RPMI7951 (cell line): ENCODE measurements around the gene SMARCD1. TPM values are rescaled to one million over a fixed set of nuclear protein-coding genes. Genes with fewer than 3 reads are reported as not detected.

Experiments
- DNase-seq: peaks from one replicate; pipeline ENCODE4 v3.0.0-alpha.2; 2012; ENCODE audit warnings: low read depth
- total RNA-seq: library from RNA; depleted of rRNA; stranded (reverse); fragments of >200 nt; shearing (Covaris generic); gene quantifications from 2 replicates; pipeline ENCODE4 v1.2.3, GENCODE V29; 2014; rRNA removed

SMARCD1 gene
- total RNA-seq: 35.9 and 41.8 TPM in 2 replicates

- peak; percentile 87 for DNase-seq
These were observed at the start of gene SMARCD1 for GRCh38 chr12:50084775-50085614. Gene SMARCD1, plus strand, starts transcription at chr12:50085342. Its CDS starts 28 bp downstream, at chr12:50085370.

- no peak for DNase-seq
These were observed 46.8 kb upstream of the SMARCD1 start for GRCh38 chr12:50038336-50038735.

DNA sequence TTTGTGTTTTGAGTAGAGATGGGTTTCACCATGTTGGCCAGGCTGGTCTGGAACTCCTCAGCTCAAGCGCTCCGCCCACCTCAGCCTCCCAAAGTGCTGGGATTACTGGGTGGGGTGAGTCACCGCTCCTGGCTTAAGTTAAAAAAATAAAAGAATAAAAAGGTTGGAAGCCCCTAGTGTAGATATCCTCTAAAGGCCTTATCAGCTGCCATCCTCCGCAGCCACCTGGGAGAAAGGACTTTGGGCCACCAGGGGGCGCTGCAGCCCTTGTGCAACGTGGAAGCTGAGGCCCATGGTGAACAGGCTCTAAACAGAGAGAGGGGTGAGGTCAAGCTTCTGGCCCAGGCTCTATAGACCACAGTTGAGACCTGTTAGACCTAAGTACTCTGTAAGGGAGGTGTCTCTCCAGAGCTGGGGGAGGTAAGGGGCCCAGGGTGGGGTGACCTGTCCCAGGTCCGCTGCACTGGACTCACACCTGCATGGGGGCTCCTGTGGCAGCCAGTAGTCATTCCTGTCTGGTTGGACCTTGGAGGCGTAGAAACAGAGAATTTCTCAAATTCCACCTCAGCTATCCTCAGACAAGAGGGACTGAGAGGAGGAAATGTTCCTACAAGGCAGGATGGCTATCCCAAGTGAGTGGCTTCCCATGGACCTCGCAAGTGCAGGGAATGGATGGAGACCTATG is 45.8 kb upstream of the SMARCD1 start:
- DNase-seq: peak; percentile 58

- DNase-seq: no peak
These were observed 44.5 kb upstream of the SMARCD1 start for GRCh38 chr12:50040657-50041056.

- DNase-seq: no peak
These were observed 43.9 kb upstream of the SMARCD1 start for GRCh38 chr12:50041062-50041860.

DNA sequence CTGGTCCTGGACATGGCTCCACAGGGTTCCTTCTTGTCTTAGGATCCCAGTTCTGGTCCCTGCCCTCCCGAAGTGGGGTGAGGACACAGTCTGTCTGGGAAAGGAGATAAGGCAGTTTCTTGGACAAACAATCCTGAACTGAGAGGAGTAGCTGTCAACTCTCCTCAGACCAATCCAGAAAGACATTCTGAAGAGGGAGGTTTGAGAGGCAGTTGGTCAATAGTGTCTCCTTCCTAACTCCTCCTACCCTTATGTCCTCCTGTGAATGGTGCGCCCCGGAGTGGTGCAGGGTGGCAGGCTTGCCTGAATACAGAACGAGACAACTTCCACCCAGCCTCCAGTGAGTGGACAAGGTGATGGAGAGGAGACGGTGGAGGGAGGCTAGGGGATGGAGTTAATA is 43.2 kb upstream of the SMARCD1 start:
- DNase-seq: no peak

DNA sequence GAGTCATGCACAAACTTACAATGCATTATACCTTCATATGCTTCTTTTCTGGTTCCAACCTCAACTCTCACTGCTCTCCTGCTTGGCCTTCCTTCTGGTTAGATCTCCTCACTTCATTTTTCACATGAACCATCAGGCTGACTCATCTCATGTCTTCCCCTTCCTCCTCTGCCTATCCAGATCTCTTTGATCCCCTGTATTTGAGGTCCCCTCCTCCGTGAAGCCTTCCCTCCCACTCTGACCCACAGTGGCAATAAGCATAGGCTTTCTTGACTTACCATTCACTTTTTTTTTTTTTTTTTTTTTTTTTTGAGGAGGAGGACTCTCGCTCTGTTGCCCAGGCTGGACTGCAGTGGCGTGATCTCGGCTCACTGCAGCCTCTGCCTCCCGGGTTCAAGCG is 42.4 kb upstream of the SMARCD1 start:
- DNase-seq: no peak

- no peak for DNase-seq
These were observed 41.8 kb upstream of the SMARCD1 start for GRCh38 chr12:50043308-50043707.

DNA sequence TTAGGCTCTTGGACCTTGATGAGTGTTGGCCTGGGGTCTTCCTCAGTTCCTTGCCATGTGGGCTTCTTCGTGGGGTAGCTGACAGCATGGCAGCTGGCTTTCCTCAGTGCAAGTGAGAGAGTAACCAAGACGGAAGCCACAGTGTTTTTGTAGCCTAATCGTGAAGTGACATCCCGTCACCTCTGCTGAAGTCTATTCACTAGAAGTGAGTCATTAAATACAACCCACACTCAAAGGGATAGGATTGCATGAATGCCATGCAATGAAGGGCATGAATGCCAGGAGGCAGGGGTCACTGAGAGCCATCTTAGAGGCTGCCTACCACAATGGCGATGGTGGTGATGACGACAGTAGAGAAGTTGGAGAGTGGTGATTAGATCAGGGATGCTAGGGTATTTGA is 41.3 kb upstream of the SMARCD1 start:
- DNase-seq: peak; percentile 15

DNA sequence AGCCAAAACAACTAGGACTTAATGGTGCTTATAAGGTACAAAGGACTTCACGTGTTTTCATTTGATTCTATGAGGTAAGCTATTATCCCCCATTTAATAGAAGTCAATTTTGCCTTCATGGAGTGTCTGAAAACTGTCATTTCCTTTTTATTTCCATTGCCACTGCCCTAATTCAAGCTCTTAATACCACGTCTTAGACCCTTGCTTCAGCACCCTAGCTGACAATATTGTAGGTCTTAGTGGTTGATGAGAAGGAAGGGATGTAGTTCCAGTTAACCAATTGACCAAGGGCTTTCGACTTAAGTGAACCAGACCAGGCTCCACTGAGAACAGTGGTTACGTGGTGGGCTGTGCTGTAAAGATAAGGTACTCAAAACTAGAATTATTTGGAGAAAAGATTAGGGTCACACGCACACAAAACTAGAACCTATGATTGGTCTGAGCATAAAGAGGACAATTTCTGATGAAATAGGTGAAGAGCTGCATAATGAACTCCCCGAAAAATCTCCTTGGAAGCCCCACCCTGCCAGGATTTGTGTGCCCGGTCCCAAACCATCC is 37.4 kb upstream of the SMARCD1 start:
- no peak for DNase-seq

- DNase-seq: no peak
These were observed 35.7 kb upstream of the SMARCD1 start for GRCh38 chr12:50049254-50050118.

- DNase-seq: no peak
These were observed 35.1 kb upstream of the SMARCD1 start for GRCh38 chr12:50050119-50050385.

DNA sequence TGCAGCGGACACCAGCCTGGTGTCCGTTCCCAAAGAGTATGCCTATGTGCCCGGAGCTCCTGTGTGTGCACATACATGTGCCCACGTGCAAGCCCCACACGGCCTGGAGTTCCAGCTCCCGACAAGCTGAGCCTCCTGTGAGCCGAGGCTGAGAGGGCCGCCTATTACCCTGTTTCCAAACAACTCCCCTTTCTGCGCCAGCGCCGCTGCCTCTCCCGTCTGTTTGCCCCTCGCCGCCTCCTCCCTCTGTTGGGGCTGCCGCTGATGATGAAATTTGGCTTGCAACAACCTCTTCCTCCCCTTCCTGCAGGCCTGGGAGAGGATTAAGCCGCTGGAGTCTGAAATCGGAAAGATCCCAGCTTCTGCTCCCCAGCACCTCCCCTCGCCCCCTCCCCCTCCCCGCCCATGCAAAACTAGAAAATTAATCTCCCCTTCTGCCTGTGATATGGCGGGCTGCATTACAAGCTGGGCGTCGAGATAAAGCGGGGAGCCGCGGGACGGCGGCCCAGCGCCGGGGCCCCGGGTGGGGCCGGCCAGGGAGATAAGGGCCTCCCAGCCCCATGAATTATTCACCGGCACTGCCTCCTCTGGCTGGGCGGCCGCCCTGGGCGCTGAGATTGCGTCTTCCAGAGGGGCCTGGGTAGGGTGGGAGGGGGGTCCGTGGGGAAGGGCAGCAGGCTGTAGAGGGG is 34.6 kb upstream of the SMARCD1 start:
- DNase-seq: no peak

DNA sequence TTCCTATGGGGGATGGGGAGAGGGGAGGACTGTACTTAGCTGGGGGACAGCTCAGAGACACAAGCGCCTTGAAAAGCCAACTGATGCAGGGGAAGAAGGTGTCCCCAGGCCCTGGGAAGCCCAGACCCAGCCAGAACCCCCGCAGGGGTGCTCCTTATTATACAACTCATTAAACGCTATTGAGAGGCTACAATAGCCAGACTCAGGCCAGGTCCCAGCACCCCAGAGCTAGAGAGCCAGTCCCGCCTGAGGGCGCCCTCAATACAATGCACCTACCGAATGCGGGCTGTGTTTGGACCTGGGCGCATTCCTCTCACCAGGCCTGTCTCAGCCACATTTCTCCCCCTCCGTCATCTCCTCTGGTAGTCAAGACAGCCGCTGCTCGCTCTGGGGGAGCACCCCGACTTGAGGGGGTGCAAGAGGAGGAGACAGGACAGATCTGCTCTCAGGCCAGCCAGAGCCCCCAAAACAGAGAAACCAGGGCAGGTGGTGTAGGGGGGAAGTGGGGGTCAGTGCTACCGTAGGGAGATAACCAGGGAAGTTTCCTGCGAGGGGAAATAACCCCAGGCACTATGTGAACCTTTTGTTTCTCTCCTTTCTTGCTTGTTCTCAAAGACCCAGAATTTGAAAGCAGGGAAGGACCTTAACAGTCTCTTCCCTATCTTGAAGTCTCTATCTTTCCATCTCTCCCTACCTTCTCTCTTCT is 33.9 kb upstream of the SMARCD1 start:
- DNase-seq: no peak

DNA sequence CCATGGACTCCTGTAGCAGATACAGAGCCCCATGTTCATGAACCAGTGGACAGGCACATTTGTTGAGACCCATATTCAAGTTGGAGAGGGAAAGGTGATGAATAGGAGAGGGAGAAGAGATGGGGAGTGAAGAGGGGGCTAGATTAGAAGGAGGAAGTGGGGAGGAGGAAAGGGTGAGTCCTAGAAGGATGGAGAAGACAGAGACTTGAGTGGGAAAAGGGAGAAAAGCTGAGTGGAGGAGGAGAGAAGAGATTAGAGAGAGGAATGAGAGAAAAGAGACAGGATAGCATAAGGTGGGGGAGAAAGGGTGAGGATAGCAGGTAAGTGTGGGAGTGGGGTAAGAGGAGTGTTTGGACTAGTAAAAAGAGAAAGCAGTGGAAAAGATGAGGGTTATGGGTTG is 32.6 kb upstream of the SMARCD1 start:
- no peak for DNase-seq

GRCh38 chr12:50052964-50053363 is 32.2 kb upstream of the SMARCD1 start:
- DNase-seq: no peak

- no peak for DNase-seq
These were observed 31.6 kb upstream of the SMARCD1 start for GRCh38 chr12:50053583-50053982.

DNA sequence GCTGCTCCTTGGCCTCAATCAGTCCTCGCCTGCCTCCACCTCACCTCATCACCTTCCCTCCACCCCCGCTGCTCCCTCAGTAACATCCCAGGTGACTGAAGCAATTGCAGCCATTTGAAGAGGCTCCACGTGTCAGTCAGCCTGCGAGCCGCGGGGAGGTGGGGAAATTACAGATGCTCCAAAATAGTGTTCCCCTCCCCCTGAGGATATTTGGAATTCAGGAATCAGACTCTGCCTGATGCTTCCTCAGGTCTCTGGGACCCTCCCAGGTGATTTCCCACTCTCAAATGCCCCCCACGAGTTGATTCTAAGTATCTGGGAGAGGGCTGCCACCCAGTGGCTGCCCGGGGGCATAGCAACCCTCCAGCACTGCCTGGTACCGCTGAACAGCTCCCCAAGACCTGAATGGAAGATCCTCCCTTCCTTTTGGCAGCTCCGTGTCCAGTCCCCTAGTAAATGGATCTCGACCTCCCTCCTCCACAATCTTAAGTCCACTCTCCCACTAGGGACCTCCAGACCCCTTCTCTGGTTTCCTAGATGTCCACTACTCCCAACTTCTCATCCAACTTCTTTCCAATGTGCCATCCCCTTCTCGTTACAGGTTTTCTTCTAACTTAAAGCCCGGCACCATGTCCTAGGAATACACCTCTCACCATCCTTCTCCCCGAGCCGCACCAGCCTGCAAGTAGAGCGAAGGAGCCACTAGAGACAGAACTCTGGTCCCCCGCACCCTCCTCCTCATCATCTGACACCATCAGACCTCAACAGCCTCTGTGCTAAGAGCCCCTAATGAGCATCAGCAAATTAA is 29.1 kb upstream of the SMARCD1 start:
- DNase-seq: peak; percentile 15

DNA sequence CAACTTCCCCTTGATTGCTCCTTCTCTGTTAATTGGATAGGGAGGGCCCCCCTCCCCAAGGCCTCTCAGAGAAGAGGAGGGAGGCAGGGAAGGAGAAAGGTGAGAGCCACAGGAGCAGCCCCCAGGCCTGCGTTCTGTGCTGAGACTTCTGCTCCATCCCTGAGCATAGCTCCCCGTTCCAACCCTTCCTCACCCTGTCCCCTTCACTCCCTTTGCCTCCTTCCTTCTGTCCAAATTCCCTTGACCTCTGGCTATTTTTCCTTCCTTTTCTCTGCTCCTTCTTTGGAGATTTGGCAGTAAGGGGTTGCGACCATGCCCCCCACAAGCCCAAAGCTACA is 28.5 kb upstream of the SMARCD1 start:
- no peak for DNase-seq
